GM04504 (cell line): Measurements from ENCODE around the gene ZNF664.

ENCODE experiments used
- DNase-seq: peaks from one replicate; pipeline ENCODE4 v3.0.0-alpha.2; 2012; ENCODE audit warnings: low read depth

The ZNF664 gene

GRCh38 chr12:123990511-123990910 is 17.5 kb downstream of the ZNF664 start:
- DNase-seq = peak; percentile 56

- DNase-seq = no peak
These were observed 18.4 kb downstream of the ZNF664 start for GRCh38 chr12:123991372-123991951.

- DNase-seq = no peak
These were observed 19.3 kb downstream of the ZNF664 start for GRCh38 chr12:123992118-123992825.

GRCh38 chr12:123995023-123995748 is 22.2 kb downstream of the ZNF664 start:
- DNase-seq = no peak

GRCh38 chr12:123996581-123996980 is 23.6 kb downstream of the ZNF664 start:
- no peak for DNase-seq

- no peak for DNase-seq
These were observed 24.2 kb downstream of the ZNF664 start for GRCh38 chr12:123997033-123997822.

GRCh38 chr12:123997908-123998307 is 24.9 kb downstream of the ZNF664 start:
- no peak for DNase-seq

GRCh38 chr12:123998344-123998990 is 25.5 kb downstream of the ZNF664 start:
- no peak for DNase-seq

GRCh38 chr12:123998991-123999359 is 26.0 kb downstream of the ZNF664 start:
- no peak for DNase-seq

GRCh38 chr12:124000111-124000510 is 27.1 kb downstream of the ZNF664 start:
- DNase-seq = no peak

- DNase-seq = no peak
These were observed 28.3 kb downstream of the ZNF664 start for GRCh38 chr12:124001343-124001742.

- no peak for DNase-seq
These were observed 29.1 kb downstream of the ZNF664 start for GRCh38 chr12:124002021-124002644.

GRCh38 chr12:124002654-124003053 is 29.6 kb downstream of the ZNF664 start:
- DNase-seq = no peak

- DNase-seq = no peak
These were observed 31.3 kb downstream of the ZNF664 start for GRCh38 chr12:124004233-124004875.

- no peak for DNase-seq
These were observed 33.2 kb downstream of the ZNF664 start for GRCh38 chr12:124006085-124006845.

- no peak for DNase-seq
These were observed 34.1 kb downstream of the ZNF664 start for GRCh38 chr12:124006846-124007713.

GRCh38 chr12:124007826-124008570 is 35.0 kb downstream of the ZNF664 start:
- no peak for DNase-seq

- no peak for DNase-seq
These were observed 35.6 kb downstream of the ZNF664 start for GRCh38 chr12:124008595-124008994.
